Measurements from ENCODE around the gene PRMT5.

DNA sequence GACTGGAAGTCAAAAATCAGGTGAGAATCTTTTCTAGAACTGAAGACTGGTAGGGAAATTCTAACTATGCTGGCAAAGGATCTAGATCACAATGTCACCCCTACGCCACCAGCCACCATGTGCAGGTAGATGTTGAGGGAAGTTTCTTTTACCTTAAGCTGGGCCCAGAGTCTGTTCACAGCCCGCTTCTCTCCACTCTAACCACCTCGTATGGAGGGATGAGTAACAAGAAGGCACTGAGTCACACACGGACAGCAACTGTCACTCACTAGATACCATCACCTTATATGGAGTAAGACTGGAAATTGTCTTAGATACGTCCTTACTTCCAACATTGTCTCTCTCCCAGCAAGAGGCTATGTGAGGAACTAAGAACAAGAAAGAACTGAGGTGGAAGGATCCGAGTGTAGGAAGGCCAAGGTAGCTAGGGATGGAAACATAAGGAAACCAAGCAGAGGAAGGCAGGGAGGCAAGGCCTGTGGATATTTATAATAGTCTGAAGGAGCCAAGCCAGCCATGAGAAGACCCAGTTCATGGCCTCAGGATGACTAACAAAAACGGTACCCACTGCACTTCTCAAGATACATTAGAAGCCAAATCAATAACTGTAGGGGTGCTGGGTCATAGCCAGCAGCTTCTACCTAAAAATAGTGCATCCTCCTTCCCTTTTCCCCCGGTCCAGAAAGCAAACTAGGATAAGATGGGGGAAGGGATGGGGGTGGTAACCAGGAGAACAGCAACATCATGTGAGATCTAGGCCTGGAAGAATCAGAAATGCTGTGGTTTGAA is 30.7 kb downstream of the PRMT5 start:
- TF ChIP-seq, protein P1, sequence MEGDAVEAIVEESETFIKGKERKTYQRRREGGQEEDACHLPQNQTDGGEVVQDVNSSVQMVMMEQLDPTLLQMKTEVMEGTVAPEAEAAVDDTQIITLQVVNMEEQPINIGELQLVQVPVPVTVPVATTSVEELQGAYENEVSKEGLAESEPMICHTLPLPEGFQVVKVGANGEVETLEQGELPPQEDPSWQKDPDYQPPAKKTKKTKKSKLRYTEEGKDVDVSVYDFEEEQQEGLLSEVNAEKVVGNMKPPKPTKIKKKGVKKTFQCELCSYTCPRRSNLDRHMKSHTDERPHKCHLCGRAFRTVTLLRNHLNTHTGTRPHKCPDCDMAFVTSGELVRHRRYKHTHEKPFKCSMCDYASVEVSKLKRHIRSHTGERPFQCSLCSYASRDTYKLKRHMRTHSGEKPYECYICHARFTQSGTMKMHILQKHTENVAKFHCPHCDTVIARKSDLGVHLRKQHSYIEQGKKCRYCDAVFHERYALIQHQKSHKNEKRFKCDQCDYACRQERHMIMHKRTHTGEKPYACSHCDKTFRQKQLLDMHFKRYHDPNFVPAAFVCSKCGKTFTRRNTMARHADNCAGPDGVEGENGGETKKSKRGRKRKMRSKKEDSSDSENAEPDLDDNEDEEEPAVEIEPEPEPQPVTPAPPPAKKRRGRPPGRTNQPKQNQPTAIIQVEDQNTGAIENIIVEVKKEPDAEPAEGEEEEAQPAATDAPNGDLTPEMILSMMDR (IDR thresholded peaks at IDR 0.05; ENCODE audit: extremely low read depth in 1 of 2, insufficient read depth in 1 of 2, low read depth in 1 of 2, low read length in 2 of 2), result no peak
- TF ChIP-seq POLR2AphosphoS5 (IDR thresholded peaks at IDR 0.05; ENCODE audit: insufficient read depth, low read depth, low read length), result no peak
- TF ChIP-seq POLR2A (IDR thresholded peaks at IDR 0.05; ENCODE audit: low read depth, low read length), result no peak
- no peak for TF ChIP-seq MAX (IDR thresholded peaks at IDR 0.05; ENCODE audit: insufficient read depth, insufficient read length)
- TF ChIP-seq EZH2 (IDR thresholded peaks at IDR 0.05; ENCODE audit: borderline replicate concordance, low read depth, low read length, severe bottlenecking), result no peak
- TF ChIP-seq FOS (IDR thresholded peaks at IDR 0.05; ENCODE audit: borderline replicate concordance, insufficient read depth, low read length), result no peak
- no peak for TF ChIP-seq GATA2 (IDR thresholded peaks at IDR 0.05; ENCODE audit: insufficient read depth, insufficient read length, low read depth, low read length)
- TF ChIP-seq MYC (IDR thresholded peaks at IDR 0.05; ENCODE audit: low read depth, low read length), result no peak
- TF ChIP-seq JUN (IDR thresholded peaks at IDR 0.05; ENCODE audit: borderline replicate concordance, insufficient read depth, insufficient read length, low read depth), result no peak

Data from endothelial cell of umbilical vein (primary cell).